Thyroid gland (tissue), 4 donors: Measurements from ENCODE around the gene RASGRF1. TPM values are rescaled to one million over a fixed set of nuclear protein-coding genes. Genes with fewer than 3 reads are reported as not detected.

ENCODE experiments used
- DNase-seq, 2 donors: peaks; one replicate each; pipeline ENCODE4 v3.0.0-alpha.2; 2019
- H3K27ac ChIP-seq, 3 donors: fragments of 200-600 bp; sonication (generic); 1 replicate in 2 of 3; 2 replicates in 1 of 3; pipeline ENCODE4 v1.5.1; 2016 to 2019; ENCODE audit warnings: mild to moderate bottlenecking in 1 of 3, moderate library complexity in 1 of 3
- H3K27me3 ChIP-seq: fragments of 200-600 bp; sonication (generic); one replicate; pipeline ENCODE4 v1.5.1; 2019
- H3K36me3 ChIP-seq, 2 donors: fragments of 200-600 bp; sonication (generic); one replicate each; pipeline ENCODE4 v1.5.1; 2016 to 2019
- H3K4me1 ChIP-seq, 2 donors: fragments of 200-600 bp; sonication (generic); one replicate each; pipeline ENCODE4 v1.5.1; 2017 to 2019
- H3K4me3 ChIP-seq, 3 donors: fragments of 200-600 bp; sonication (generic); replicated peaks in 1 of 3; 1 replicate in 2 of 3; 2 replicates in 1 of 3; pipeline ENCODE4 v1.5.1; 2016; ENCODE audit warnings: mild to moderate bottlenecking in 1 of 3
- H3K9me3 ChIP-seq: fragments of 200-600 bp; sonication (generic); one replicate; pipeline ENCODE4 v1.5.1; 2017
- CTCF ChIP-seq, 6 experiments: fragments of 200-600 bp in 3 of 6; fragments of 450-650 bp in 3 of 6; sonication (generic) in 3 of 6; IDR thresholded peaks; one replicate each; pipeline ENCODE4 v1.5.1; 2016 to 2019; ENCODE audit warnings: antibody characterized with exemption in 6 of 6, mild to moderate bottlenecking in 2 of 6, inconsistent platforms in 1 of 6, moderate library complexity in 1 of 6
- POLR2A ChIP-seq, 2 donors: fragments of 450-650 bp; IDR thresholded peaks; one replicate each; pipeline ENCODE4 v1.6.1; 2017; ENCODE audit warnings: antibody characterized with exemption in 2 of 2, mild to moderate bottlenecking in 2 of 2, moderate library complexity in 1 of 2
- WGBS, 2 donors: methylation state at CpG; one replicate each; pipeline ENCODE4 v1.1.5; 2017; 5-methylcytosine and 5-hydroxymethylcytosine counted together
- intact Hi-C: fragments of 100-400 bp; cut with DNase I; formaldehyde crosslinking; loops from one replicate; pipeline ENCODE4 v1.15.1; 2023
- total RNA-seq, 4 donors: library from RNA; depleted of rRNA; stranded (reverse); fragments of >200 nt; gene quantifications; one replicate each; pipeline ENCODE4 v1.2.3, GENCODE V29; 2016

The RASGRF1 gene
- total RNA-seq, 4 donors from 2014 or later: 0.40 TPM; not detected in 3

- Histone ChIP-seq H3K9me3 (no peaks in the 10 kb centered on the region), H3K4me3 (no peak overlapping the region), H3K36me3 (no peaks in the 10 kb centered on the region), H3K27ac (no peak overlapping the region), H3K4me1 (no peaks in the 10 kb centered on the region), H3K27me3 (no peaks in the 10 kb centered on the region)
- intact Hi-C loops: no loop called here
- DNase-seq: no peak
- TF ChIP-seq CTCF (IDR thresholded peaks at IDR 0.05) (no peak), POLR2A (IDR thresholded peaks at IDR 0.05) (no peak)
Measured at GRCh38 chr15:79132361-79132760, 41.8 kb upstream of the RASGRF1 start.

- H3K27ac ChIP-seq: no peak overlapping the region
- no peaks in the 10 kb centered on the region for H3K9me3 ChIP-seq
- WGBS, 2 donors: 64 to 68% methylated on average over 4 of the region's 4 CpGs
- H3K4me3 ChIP-seq: no peak overlapping the region
- H3K27me3 ChIP-seq: no peaks in the 10 kb centered on the region
- TF ChIP-seq POLR2A (IDR thresholded peaks at IDR 0.05): no peak
- no peak for TF ChIP-seq CTCF (IDR thresholded peaks at IDR 0.05)
- intact Hi-C loops: no loop called here
- DNase-seq: no peak
- H3K4me1 ChIP-seq: no peaks in the 10 kb centered on the region
- no peaks in the 10 kb centered on the region for H3K36me3 ChIP-seq
Measured at GRCh38 chr15:79130535-79131130, 40.1 kb upstream of the RASGRF1 start.

- no peak for DNase-seq
- Histone ChIP-seq H3K36me3 (no peaks in the 10 kb centered on the region), H3K27ac (no peak overlapping the region), H3K4me3 (no peak overlapping the region), H3K27me3 (no peaks in the 10 kb centered on the region), H3K9me3 (no peaks in the 10 kb centered on the region), H3K4me1 (no peaks in the 10 kb centered on the region)
- intact Hi-C loops: no loop called here
- 91 to 93% methylated on average over 3 of the region's 3 CpGs for WGBS, 2 donors
- no peak for TF ChIP-seq CTCF (IDR thresholded peaks at IDR 0.05)
- TF ChIP-seq POLR2A (IDR thresholded peaks at IDR 0.05): no peak
Measured at GRCh38 chr15:79129235-79129634, 38.7 kb upstream of the RASGRF1 start.

GRCh38 chr15:79128556-79128955 lies 38.0 kb upstream of the RASGRF1 start:
- 73 to 75% methylated on average over 3 of the region's 3 CpGs for WGBS, 2 donors
- TF ChIP-seq POLR2A (IDR thresholded peaks at IDR 0.05) (no peak), CTCF (IDR thresholded peaks at IDR 0.05) (no peak)
- intact Hi-C loops: no loop called here
- DNase-seq: no peak
- Histone ChIP-seq H3K27ac (no peak overlapping the region), H3K36me3 (no peaks in the 10 kb centered on the region), H3K4me1 (no peaks in the 10 kb centered on the region), H3K27me3 (no peaks in the 10 kb centered on the region), H3K9me3 (no peaks in the 10 kb centered on the region), H3K4me3 (no peak overlapping the region)

GRCh38 chr15:79124388-79124787 lies 33.8 kb upstream of the RASGRF1 start:
- H3K4me1 ChIP-seq: no peaks in the 10 kb centered on the region
- WGBS, 2 donors: 44 to 53% methylated on average over 3 of the region's 3 CpGs
- TF ChIP-seq CTCF (IDR thresholded peaks at IDR 0.05) (no peak), POLR2A (IDR thresholded peaks at IDR 0.05) (no peak)
- no peaks in the 10 kb centered on the region for H3K27me3 ChIP-seq
- no peaks in the 10 kb centered on the region for H3K36me3 ChIP-seq
- no peak overlapping the region for H3K27ac ChIP-seq
- no peak overlapping the region for H3K4me3 ChIP-seq
- intact Hi-C loops: no loop called here
- H3K9me3 ChIP-seq: no peaks in the 10 kb centered on the region
- no peak for DNase-seq
